C4-2B (cell line): ENCODE measurements around the gene FHAD1.

ENCODE experiments used
- ZFX ChIP-seq: fragments of 450-650 bp; IDR thresholded peaks from 2 replicates; pipeline ENCODE4 v1.6.1; 2017
- TF ChIP-seq, protein P1 (sequence below): fragments of 450-650 bp; conservative IDR thresholded peaks from 2 replicates; pipeline ENCODE4 v1.5.1; 2017; ENCODE audit warnings: mild to moderate bottlenecking

DNA sequence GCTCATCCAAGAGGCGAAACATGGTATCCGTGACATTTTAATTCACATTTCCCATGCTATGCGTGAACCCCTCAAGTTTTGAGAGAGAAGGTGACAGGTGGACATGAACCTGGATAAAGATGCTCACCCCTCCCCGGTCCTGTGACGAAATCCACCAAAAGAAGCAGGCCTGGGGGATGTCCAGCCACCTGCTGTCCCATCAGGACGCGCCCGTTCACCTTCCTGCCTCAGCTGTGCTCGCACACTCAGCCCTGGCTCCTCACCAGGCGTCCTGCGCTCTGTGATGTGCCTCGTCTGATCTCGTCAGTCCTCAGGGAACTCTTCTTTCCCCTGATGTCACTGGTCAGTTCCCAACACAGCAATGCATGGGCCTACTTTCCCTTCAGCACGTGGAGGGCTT lies 10.3 kb downstream of the FHAD1 start:
- TF ChIP-seq, protein P1, sequence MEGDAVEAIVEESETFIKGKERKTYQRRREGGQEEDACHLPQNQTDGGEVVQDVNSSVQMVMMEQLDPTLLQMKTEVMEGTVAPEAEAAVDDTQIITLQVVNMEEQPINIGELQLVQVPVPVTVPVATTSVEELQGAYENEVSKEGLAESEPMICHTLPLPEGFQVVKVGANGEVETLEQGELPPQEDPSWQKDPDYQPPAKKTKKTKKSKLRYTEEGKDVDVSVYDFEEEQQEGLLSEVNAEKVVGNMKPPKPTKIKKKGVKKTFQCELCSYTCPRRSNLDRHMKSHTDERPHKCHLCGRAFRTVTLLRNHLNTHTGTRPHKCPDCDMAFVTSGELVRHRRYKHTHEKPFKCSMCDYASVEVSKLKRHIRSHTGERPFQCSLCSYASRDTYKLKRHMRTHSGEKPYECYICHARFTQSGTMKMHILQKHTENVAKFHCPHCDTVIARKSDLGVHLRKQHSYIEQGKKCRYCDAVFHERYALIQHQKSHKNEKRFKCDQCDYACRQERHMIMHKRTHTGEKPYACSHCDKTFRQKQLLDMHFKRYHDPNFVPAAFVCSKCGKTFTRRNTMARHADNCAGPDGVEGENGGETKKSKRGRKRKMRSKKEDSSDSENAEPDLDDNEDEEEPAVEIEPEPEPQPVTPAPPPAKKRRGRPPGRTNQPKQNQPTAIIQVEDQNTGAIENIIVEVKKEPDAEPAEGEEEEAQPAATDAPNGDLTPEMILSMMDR = no peak
- no peak for TF ChIP-seq ZFX
